Ishikawa (cell line): ENCODE results near the gene FAM43A.

Experiments
- CEBPB ChIP-seq: IDR thresholded peaks from 2 replicates; pipeline ENCODE4 v1.6.1; 2012
- CREB1 ChIP-seq: IDR thresholded peaks from 2 replicates; pipeline ENCODE4 v1.6.1; 2012; ENCODE audit warnings: low read depth
- EGR1 ChIP-seq: IDR thresholded peaks from 2 replicates; pipeline ENCODE4 v1.6.1; 2012
- EP300 ChIP-seq: IDR thresholded peaks from 2 replicates; pipeline ENCODE4 v1.6.1; 2012; ENCODE audit warnings: borderline replicate concordance
- FOXM1 ChIP-seq: IDR thresholded peaks from 2 replicates; pipeline ENCODE4 v1.6.1; 2012; ENCODE audit warnings: low read depth, borderline replicate concordance
- MAX ChIP-seq: IDR thresholded peaks from 2 replicates; pipeline ENCODE4 v1.6.1; 2012
- NFIC ChIP-seq: IDR thresholded peaks from 2 replicates; pipeline ENCODE4 v1.6.1; 2012
- RAD21 ChIP-seq: IDR thresholded peaks from 2 replicates; pipeline ENCODE4 v1.6.1; 2012; ENCODE audit warnings: low read depth
- REST ChIP-seq: IDR thresholded peaks from 2 replicates; pipeline ENCODE4 v1.6.1; 2012; ENCODE audit warnings: low read depth, mild to moderate bottlenecking
- TAF1 ChIP-seq: IDR thresholded peaks from 2 replicates; pipeline ENCODE4 v1.6.1; 2012; ENCODE audit warnings: low read depth, mild to moderate bottlenecking
- TCF12 ChIP-seq: IDR thresholded peaks from 2 replicates; pipeline ENCODE4 v1.6.1; 2012; ENCODE audit warnings: low read depth
- TEAD4 ChIP-seq: IDR thresholded peaks from 2 replicates; pipeline ENCODE4 v1.6.1; 2012
- USF1 ChIP-seq: IDR thresholded peaks from 2 replicates; pipeline ENCODE4 v1.6.1; 2012
- YY1 ChIP-seq: IDR thresholded peaks from 2 replicates; pipeline ENCODE4 v1.6.1; 2012; ENCODE audit warnings: low read depth
- ZBTB7A ChIP-seq: IDR thresholded peaks from 2 replicates; pipeline ENCODE4 v1.6.1; 2012; ENCODE audit warnings: low read depth

Gene FAM43A

GRCh38 chr3:194730365-194730764 lies 44.7 kb downstream of the FAM43A start:
- TF ChIP-seq USF1: peak; percentile 97
- no peak for TF ChIP-seq TAF1
- TF ChIP-seq YY1: peak; percentile 94
- TF ChIP-seq CREB1: no peak
- TF ChIP-seq EGR1: no peak
- no peak for TF ChIP-seq CEBPB
- no peak for TF ChIP-seq REST
- no peak for TF ChIP-seq RAD21
- TF ChIP-seq EP300: peak; percentile 30; the same call in 1 of the 2 replicates
- no peak for TF ChIP-seq ZBTB7A
- peak; percentile 90 for TF ChIP-seq MAX
- TF ChIP-seq TEAD4: no peak
- peak; percentile 71 for TF ChIP-seq NFIC
- TF ChIP-seq FOXM1: peak; percentile 41; the same call in 1 of the 2 replicates
- TF ChIP-seq TCF12: no peak

GRCh38 chr3:194731506-194732073 lies 45.9 kb downstream of the FAM43A start:
- peak; percentile 56; the same call in 1 of the 2 replicates for TF ChIP-seq NFIC
- TF ChIP-seq TAF1: no peak

- no peak for TF ChIP-seq CEBPB
Observed at GRCh38 chr3:194732617-194733016, 46.9 kb downstream of the FAM43A start.

GRCh38 chr3:194736277-194736895 lies 50.7 kb downstream of the FAM43A start:
- TF ChIP-seq EP300 (no peak), EGR1 (no peak), REST (no peak), NFIC (no peak), TCF12 (no peak), MAX (no peak)

- TF ChIP-seq REST (no peak), TCF12 (no peak), ZBTB7A (no peak), NFIC (no peak), EP300 (no peak), YY1 (no peak), MAX (no peak)
Observed at GRCh38 chr3:194736896-194737600, 51.4 kb downstream of the FAM43A start.
